HepG2 (cell line): ENCODE data around the gene GSTM1. TPM values are rescaled to one million over a fixed set of nuclear protein-coding genes. Genes with fewer than 3 reads are reported as not detected.
A peak's percentile ranks its signal among the peaks of the same experiment; 100 is the strongest.

Source experiments
- ARID5B ChIP-seq: IDR thresholded peaks from 2 replicates; pipeline ENCODE4 v1.4.0; 2020; ENCODE audit warnings: mild to moderate bottlenecking, missing genetic modification reagents
- GPN1 ChIP-seq: sonication (generic); formaldehyde crosslinking; IDR thresholded peaks from 2 replicates; pipeline ENCODE4 v1.5.1; 2020; ENCODE audit warnings: missing genetic modification reagents, borderline replicate concordance
- ISL2 ChIP-seq: sonication (generic); formaldehyde crosslinking; IDR thresholded peaks from 2 replicates; pipeline ENCODE4 v1.5.0; 2020; ENCODE audit warnings: missing genetic modification reagents
- NFYB ChIP-seq: sonication (generic); formaldehyde crosslinking; IDR thresholded peaks from 2 replicates; pipeline ENCODE4 v1.4.0; 2020; ENCODE audit warnings: missing genetic modification reagents
- PLRG1 ChIP-seq: fragments of 450-650 bp; conservative IDR thresholded peaks from 2 replicates; pipeline ENCODE4 v1.6.1; 2016
- SOX6 ChIP-seq, 2 experiments: fragments of 450-650 bp in 1 of 2; sonication (generic) in 1 of 2; formaldehyde crosslinking in 1 of 2; IDR thresholded peaks; 2 replicates each; pipeline versions ENCODE4 v1.4.0 to v1.6.1; 2017 to 2020; ENCODE audit warnings: antibody characterized with exemption in 1 of 2, mild to moderate bottlenecking in 1 of 2, missing genetic modification reagents in 1 of 2
- SP2 ChIP-seq: sonication (generic); formaldehyde crosslinking; IDR thresholded peaks from 2 replicates; pipeline ENCODE4 v1.5.1; 2020; ENCODE audit warnings: mild to moderate bottlenecking, missing genetic modification reagents
- TFE3 ChIP-seq: IDR thresholded peaks from 2 replicates; pipeline ENCODE4 v1.6.1; 2016
- THAP11 ChIP-seq: IDR thresholded peaks from 2 replicates; pipeline ENCODE4 v1.6.1; 2016; ENCODE audit warnings: missing biosample characterization, missing genetic modification reagents
- THRA ChIP-seq: sonication (generic); formaldehyde crosslinking; IDR thresholded peaks from 2 replicates; pipeline ENCODE4 v1.4.0; 2020; ENCODE audit warnings: missing genetic modification reagents, borderline replicate concordance
- XRCC5 ChIP-seq: fragments of 200-400 bp; formaldehyde crosslinking; optimal IDR thresholded peaks from 2 replicates; pipeline ENCODE3; 2017; ENCODE audit warnings: mild to moderate bottlenecking, low read length
- ZNF317 ChIP-seq: sonication (generic); formaldehyde crosslinking; IDR thresholded peaks from 2 replicates; pipeline ENCODE4 v1.5.0; 2020; ENCODE audit warnings: mild to moderate bottlenecking, missing genetic modification reagents
- ZNF615 ChIP-seq: sonication (generic); formaldehyde crosslinking; IDR thresholded peaks from 2 replicates; pipeline ENCODE4 v1.5.0; 2020; ENCODE audit warnings: mild to moderate bottlenecking, missing genetic modification reagents, borderline replicate concordance
- ZNF737 ChIP-seq: sonication (generic); formaldehyde crosslinking; IDR thresholded peaks from 2 replicates; pipeline ENCODE4 v1.5.0; 2020; ENCODE audit warnings: missing genetic modification reagents, mild to moderate bottlenecking, borderline replicate concordance
- ZNF839 ChIP-seq: sonication (generic); formaldehyde crosslinking; IDR thresholded peaks from 2 replicates; pipeline ENCODE4 v1.4.0; 2020; ENCODE audit warnings: missing genetic modification reagents, mild to moderate bottlenecking, borderline replicate concordance
- ZSCAN22 ChIP-seq: sonication (generic); formaldehyde crosslinking; IDR thresholded peaks from 2 replicates; pipeline ENCODE4 v1.4.0; 2020; ENCODE audit warnings: mild to moderate bottlenecking, missing genetic modification reagents
- polyA plus RNA-seq, 8 experiments: library from polyadenylated mRNA; depleted of rRNA in 3 of 8; stranded (reverse) in 7 of 8; unstranded in 1 of 8; fragments of >200 nt; fragmentation: Illumina TruSeq in 4 of 8; extraction: Trizol in 4 of 8; gene quantifications; 2 replicates each; pipeline versions ENCODE4 v1.2.1 to v1.2.3, GENCODE V29; 2011 to 2016; ENCODE audit warnings: low read depth in 4 of 8, missing spikeins in 1 of 8, mixed read lengths in 1 of 8; ENCODE audit not compliant: insufficient read depth in 1 of 8
- total RNA-seq, 5 experiments: library from RNA; depleted of rRNA; stranded (reverse); fragments of >200 nt; fragmentation: Illumina TruSeq; extraction: Trizol; gene quantifications; 2 replicates each; pipeline ENCODE4 v1.2.3, GENCODE V29; 2016; ENCODE audit warnings: low read depth in 1 of 5
- TF ChIP-seq, protein P1 (sequence below): sonication (generic); formaldehyde crosslinking; IDR thresholded peaks from 2 replicates; pipeline ENCODE4 v1.8.0; 2022; ENCODE audit warnings: mild to moderate bottlenecking, missing genetic modification reagents, borderline replicate concordance
- TF ChIP-seq, protein P2 (sequence below): sonication (generic); formaldehyde crosslinking; IDR thresholded peaks from 2 replicates; pipeline ENCODE4 v1.8.0; 2022; ENCODE audit warnings: mild to moderate bottlenecking, missing genetic modification reagents, moderate library complexity

Gene GSTM1
- total and polyA plus RNA-seq, 2 of the 13 experiments (the other 11 are each of a cell fraction or from before 2014, with no cell fraction given) = 0.42 TPM; not detected in 1

GRCh38 chr1:109739738-109740614 is 52.4 kb downstream of the GSTM1 start (continued):
- peak; percentile 27; the same call in 1 of the 2 replicates for TF ChIP-seq TFE3 (CRISPR knock-in tag)
- TF ChIP-seq GPN1 = no peak
- no peak for TF ChIP-seq THRA (CRISPR knock-in tag)
- TF ChIP-seq, protein P1, sequence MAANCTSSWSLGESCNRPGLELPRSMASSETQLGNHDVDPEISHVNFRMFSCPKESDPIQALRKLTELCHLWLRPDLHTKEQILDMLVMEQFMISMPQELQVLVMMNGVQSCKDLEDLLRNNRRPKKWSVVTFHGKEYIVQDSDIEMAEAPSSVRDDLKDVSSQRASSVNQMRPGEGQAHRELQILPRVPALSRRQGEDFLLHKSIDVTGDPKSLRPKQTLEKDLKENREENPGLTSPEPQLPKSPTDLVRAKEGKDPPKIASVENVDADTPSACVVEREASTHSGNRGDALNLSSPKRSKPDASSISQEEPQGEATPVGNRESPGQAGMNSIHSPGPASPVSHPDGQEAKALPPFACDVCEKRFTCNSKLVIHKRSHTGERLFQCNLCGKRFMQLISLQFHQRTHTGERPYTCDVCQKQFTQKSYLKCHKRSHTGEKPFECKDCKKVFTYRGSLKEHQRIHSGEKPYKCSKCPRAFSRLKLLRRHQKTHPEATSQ (CRISPR knock-in tag) = peak; percentile 71; the same call in 1 of the 2 replicates
- no peak for TF ChIP-seq THAP11
- TF ChIP-seq ZNF737 = no peak
- TF ChIP-seq ZNF615 = no peak
- no peak for TF ChIP-seq NFYB
- TF ChIP-seq PLRG1 = no peak
- TF ChIP-seq ARID5B = no peak
- TF ChIP-seq ZNF317 (CRISPR knock-in tag) = no peak
- no peak for TF ChIP-seq SOX6 (IDR thresholded peaks at IDR 0.05)
- TF ChIP-seq SOX6 (CRISPR knock-in tag; IDR thresholded peaks at IDR 0.05) = no peak; the same call in 1 of the 2 replicates
- peak; percentile 61 for TF ChIP-seq XRCC5
- TF ChIP-seq ZSCAN22 (CRISPR knock-in tag) = no peak
- no peak for TF ChIP-seq ISL2
- no peak for TF ChIP-seq SP2
- TF ChIP-seq, protein P2, sequence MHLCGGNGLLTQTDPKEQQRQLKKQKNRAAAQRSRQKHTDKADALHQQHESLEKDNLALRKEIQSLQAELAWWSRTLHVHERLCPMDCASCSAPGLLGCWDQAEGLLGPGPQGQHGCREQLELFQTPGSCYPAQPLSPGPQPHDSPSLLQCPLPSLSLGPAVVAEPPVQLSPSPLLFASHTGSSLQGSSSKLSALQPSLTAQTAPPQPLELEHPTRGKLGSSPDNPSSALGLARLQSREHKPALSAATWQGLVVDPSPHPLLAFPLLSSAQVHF (CRISPR knock-in tag) = no peak
- TF ChIP-seq ZNF839 (CRISPR knock-in tag) = no peak
